Fibroblast of lung (primary cell): ENCODE data around the gene HELB. TPM values are rescaled to one million over a fixed set of nuclear protein-coding genes. Genes with fewer than 3 reads are reported as not detected.

Source experiments
- DNase-seq, 2 donors: peaks; one replicate each; pipeline versions ENCODE4 v3.0.0 to v3.0.0-alpha.2; 2010; ENCODE audit warnings: low read depth in 2 of 2
- H2AFZ ChIP-seq: 2 replicates; pipeline ENCODE4 v1.5.1; 2012; ENCODE audit warnings: low read length, control low read depth, inconsistent platforms
- H3K27ac ChIP-seq: 2 replicates; pipeline ENCODE4 v1.5.1; 2011; ENCODE audit warnings: low read length, control low read depth; ENCODE audit not compliant: insufficient read depth
- H3K27me3 ChIP-seq: 2 replicates; pipeline ENCODE4 v1.5.1; 2011; ENCODE audit warnings: mild to moderate bottlenecking, low read length; ENCODE audit not compliant: control insufficient read depth, insufficient read depth
- H3K36me3 ChIP-seq: 2 replicates; pipeline ENCODE4 v1.5.1; 2011; ENCODE audit warnings: low read length; ENCODE audit not compliant: control insufficient read depth, insufficient read depth
- H3K4me1 ChIP-seq: 2 replicates; pipeline ENCODE4 v1.5.1; 2011; ENCODE audit warnings: low read length; ENCODE audit not compliant: control insufficient read depth, insufficient read depth; ENCODE audit errors: extremely low read depth
- H3K4me2 ChIP-seq: 2 replicates; pipeline ENCODE4 v1.5.1; 2011; ENCODE audit warnings: low read length, control low read depth; ENCODE audit not compliant: insufficient read depth; ENCODE audit errors: extremely low read depth
- H3K4me3 ChIP-seq, 4 experiments: fragments of 200-600 bp in 1 of 4; sonication (generic) in 1 of 4; replicated peaks in 1 of 4; 2 replicates each; pipeline ENCODE4 v1.5.1; 2011 to 2016; ENCODE audit warnings: low read length in 4 of 4, low read depth in 3 of 4, mild to moderate bottlenecking in 3 of 4, control low read depth in 2 of 4, inconsistent platforms in 1 of 4, mixed read lengths in 1 of 4; ENCODE audit not compliant: insufficient read depth in 1 of 4; ENCODE audit errors: control extremely low read depth in 1 of 4
- H3K79me2 ChIP-seq: 2 replicates; pipeline ENCODE4 v1.5.1; 2012; ENCODE audit warnings: mild to moderate bottlenecking, low read length, inconsistent platforms; ENCODE audit not compliant: control insufficient read depth, insufficient read depth
- H3K9ac ChIP-seq: 2 replicates; pipeline ENCODE4 v1.5.1; 2011; ENCODE audit warnings: mild to moderate bottlenecking, low read length, control low read depth; ENCODE audit not compliant: insufficient read depth
- H3K9me3 ChIP-seq: 2 replicates; pipeline ENCODE4 v1.5.1; 2012; ENCODE audit warnings: low read depth, low read length; ENCODE audit not compliant: control insufficient read depth, insufficient read depth
- H4K20me1 ChIP-seq: 2 replicates; pipeline ENCODE4 v1.5.1; 2011; ENCODE audit warnings: low read length; ENCODE audit not compliant: control insufficient read depth, insufficient read depth; ENCODE audit errors: extremely low read depth
- EZH2 ChIP-seq: IDR thresholded peaks from 2 replicates; pipeline ENCODE4 v1.5.1; 2012; ENCODE audit warnings: low read length, control low read depth, mild to moderate bottlenecking; ENCODE audit errors: missing control alignments
- polyA plus RNA-seq, 2 donors: library from polyadenylated mRNA; depleted of rRNA in 1 of 2; stranded (reverse) in 1 of 2; unstranded in 1 of 2; fragments of >200 nt; gene quantifications; 2 replicates each; pipeline ENCODE4 v1.2.1, GENCODE V29; 2011 to 2012; ENCODE audit warnings: missing spikeins in 1 of 2
- total RNA-seq: library from RNA; depleted of rRNA; stranded (reverse); fragments of >200 nt; gene quantifications from 2 replicates; pipeline ENCODE4 v1.2.1, GENCODE V29; 2014
- TF ChIP-seq, protein P1 (sequence below), 2 donors: IDR thresholded peaks in 1 of 2; conservative IDR thresholded peaks in 1 of 2; 1 replicate in 1 of 2; 2 replicates in 1 of 2; pipeline ENCODE4 v1.5.1; 2011 to 2012; ENCODE audit warnings: low read length in 2 of 2, control low read depth in 1 of 2, inconsistent platforms in 1 of 2, low read depth in 1 of 2, mild to moderate bottlenecking in 1 of 2

Gene HELB
- total and polyA plus RNA-seq, 2 donors (not counting 1 experiment from before 2014, with no cell fraction given) = 1.2 to 3.1 TPM

DNA sequence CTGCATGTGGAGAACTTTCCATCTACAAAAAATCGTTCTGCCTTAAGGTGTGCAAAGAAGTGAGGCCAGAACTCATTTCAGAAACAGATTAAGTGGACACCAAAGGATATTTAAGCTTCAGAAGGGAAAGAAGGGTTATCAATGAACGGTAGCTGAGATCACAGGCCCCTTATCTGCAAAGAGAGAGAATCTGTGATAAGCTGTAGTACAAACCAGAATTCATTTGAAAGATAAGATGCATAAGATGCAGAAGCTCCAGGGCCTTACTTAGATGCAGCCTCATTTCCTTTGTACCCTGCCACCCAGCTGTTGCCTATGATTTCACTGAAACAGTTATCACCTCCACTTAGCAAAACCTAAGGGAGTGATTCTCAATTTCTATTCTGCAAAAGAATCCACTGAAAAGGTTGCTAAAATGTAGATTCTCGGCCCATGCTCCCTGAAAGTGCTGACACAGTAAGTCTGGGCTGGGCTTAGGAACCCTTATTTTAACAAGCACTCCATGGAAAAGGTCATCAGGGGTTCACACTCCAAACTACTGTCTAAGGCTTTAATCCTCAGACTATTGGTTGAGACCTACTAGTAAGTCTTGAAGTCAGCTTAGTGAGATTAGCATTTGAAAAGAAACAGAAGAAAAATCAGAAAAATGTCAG lies 64.8 kb downstream of the HELB start:
- no peak overlapping the region for H3K27ac ChIP-seq
- H3K9me3 ChIP-seq = no peaks in the 10 kb centered on the region
- DNase-seq = no peak
- H3K4me1 ChIP-seq = no peaks in the 10 kb centered on the region
- H3K9ac ChIP-seq = no peak overlapping the region
- H3K4me3 ChIP-seq = no peak overlapping the region
- no peak overlapping the region for H3K4me2 ChIP-seq
- H4K20me1 ChIP-seq = no peaks in the 10 kb centered on the region
- H3K27me3 ChIP-seq = no peaks in the 10 kb centered on the region
- H2AFZ ChIP-seq = no peak overlapping the region
- H3K36me3 ChIP-seq = no peaks in the 10 kb centered on the region
- TF ChIP-seq, protein P1, sequence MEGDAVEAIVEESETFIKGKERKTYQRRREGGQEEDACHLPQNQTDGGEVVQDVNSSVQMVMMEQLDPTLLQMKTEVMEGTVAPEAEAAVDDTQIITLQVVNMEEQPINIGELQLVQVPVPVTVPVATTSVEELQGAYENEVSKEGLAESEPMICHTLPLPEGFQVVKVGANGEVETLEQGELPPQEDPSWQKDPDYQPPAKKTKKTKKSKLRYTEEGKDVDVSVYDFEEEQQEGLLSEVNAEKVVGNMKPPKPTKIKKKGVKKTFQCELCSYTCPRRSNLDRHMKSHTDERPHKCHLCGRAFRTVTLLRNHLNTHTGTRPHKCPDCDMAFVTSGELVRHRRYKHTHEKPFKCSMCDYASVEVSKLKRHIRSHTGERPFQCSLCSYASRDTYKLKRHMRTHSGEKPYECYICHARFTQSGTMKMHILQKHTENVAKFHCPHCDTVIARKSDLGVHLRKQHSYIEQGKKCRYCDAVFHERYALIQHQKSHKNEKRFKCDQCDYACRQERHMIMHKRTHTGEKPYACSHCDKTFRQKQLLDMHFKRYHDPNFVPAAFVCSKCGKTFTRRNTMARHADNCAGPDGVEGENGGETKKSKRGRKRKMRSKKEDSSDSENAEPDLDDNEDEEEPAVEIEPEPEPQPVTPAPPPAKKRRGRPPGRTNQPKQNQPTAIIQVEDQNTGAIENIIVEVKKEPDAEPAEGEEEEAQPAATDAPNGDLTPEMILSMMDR (conservative IDR thresholded peaks at IDR 0.05 in 1 of 2, IDR thresholded peaks at IDR 0.05 in 1 of 2; ENCODE audit: low read depth in 1 of 2, low read length in 2 of 2) = no peak
- no peak for TF ChIP-seq EZH2
- H3K79me2 ChIP-seq = no peaks in the 10 kb centered on the region

GRCh38 chr12:66371982-66372381 lies 69.7 kb downstream of the HELB start:
- Histone ChIP-seq H3K4me1 (no peaks in the 10 kb centered on the region), H3K9me3 (no peaks in the 10 kb centered on the region), H3K4me2 (no peak overlapping the region), H2AFZ (no peak overlapping the region), H3K27me3 (no peaks in the 10 kb centered on the region), H3K9ac (no peak overlapping the region), H3K36me3 (no peaks in the 10 kb centered on the region), H3K27ac (no peak overlapping the region), H3K79me2 (no peaks in the 10 kb centered on the region), H4K20me1 (no peaks in the 10 kb centered on the region), H3K4me3 (no peak overlapping the region)
- TF ChIP-seq, protein P1 (conservative IDR thresholded peaks at IDR 0.05 in 1 of 2, IDR thresholded peaks at IDR 0.05 in 1 of 2; ENCODE audit: low read depth in 1 of 2, low read length in 2 of 2) = no peak
- no peak for TF ChIP-seq EZH2
- DNase-seq = no peak

GRCh38 chr12:66375560-66375959 lies 73.3 kb downstream of the HELB start:
- H3K9ac ChIP-seq = no peak overlapping the region
- no peak overlapping the region for H2AFZ ChIP-seq
- TF ChIP-seq, protein P1 (conservative IDR thresholded peaks at IDR 0.05 in 1 of 2, IDR thresholded peaks at IDR 0.05 in 1 of 2; ENCODE audit: low read depth in 1 of 2, low read length in 2 of 2) = no peak
- TF ChIP-seq EZH2 = no peak
- H3K79me2 ChIP-seq = no peaks in the 10 kb centered on the region
- H3K4me3 ChIP-seq = no peak overlapping the region
- H3K27ac ChIP-seq = no peak overlapping the region
- DNase-seq = no peak
- no peaks in the 10 kb centered on the region for H4K20me1 ChIP-seq
- no peaks in the 10 kb centered on the region for H3K9me3 ChIP-seq
- no peak overlapping the region for H3K4me2 ChIP-seq
- no peaks in the 10 kb centered on the region for H3K4me1 ChIP-seq
- no peaks in the 10 kb centered on the region for H3K36me3 ChIP-seq
- no peaks in the 10 kb centered on the region for H3K27me3 ChIP-seq
